Keratinocyte (primary cell): ENCODE results near the gene USP28. TPM values are rescaled to one million over a fixed set of nuclear protein-coding genes. Genes with fewer than 3 reads are reported as not detected.
A peak's percentile ranks its signal among the peaks of the same experiment; 100 is the strongest.

Experiments
- DNase-seq: peaks from one replicate; pipeline ENCODE4 v3.0.0-alpha.2; 2011; ENCODE audit warnings: low read depth, missing footprints, low spot score
- FAIRE-seq: peaks from 2 replicates; lab custom pipeline; 2011; peaks lifted over from hg19 to GRCh38; lab: Jason Lieb, UNC
- H2AFZ ChIP-seq: 2 replicates; pipeline ENCODE4 v1.6.0; 2012; ENCODE audit warnings: low read length, control low read depth, inconsistent platforms; ENCODE audit not compliant: control insufficient read depth
- H3K27ac ChIP-seq: 2 replicates; pipeline ENCODE4 v1.5.1; 2011; ENCODE audit warnings: low read length; ENCODE audit not compliant: control insufficient read depth, insufficient read depth
- H3K27me3 ChIP-seq: 3 replicates; pipeline ENCODE4 v1.6.0; 2011; ENCODE audit warnings: low read length; ENCODE audit not compliant: control insufficient read depth, insufficient read depth; ENCODE audit errors: extremely low read depth
- H3K36me3 ChIP-seq, 2 experiments: 2 replicates in 1 of 2; 3 replicates in 1 of 2; pipeline ENCODE4 v1.5.1; 2011; ENCODE audit warnings: low read length in 2 of 2, mild to moderate bottlenecking in 1 of 2; ENCODE audit not compliant: control insufficient read depth in 2 of 2, insufficient read depth in 2 of 2; ENCODE audit errors: extremely low read depth in 1 of 2
- H3K4me1 ChIP-seq: 3 replicates; pipeline ENCODE4 v1.5.1; 2011; ENCODE audit warnings: low read length; ENCODE audit not compliant: control insufficient read depth, insufficient read depth; ENCODE audit errors: extremely low read depth
- H3K4me2 ChIP-seq: 3 replicates; pipeline ENCODE4 v1.6.0; 2011; ENCODE audit warnings: low read depth, low read length; ENCODE audit not compliant: control insufficient read depth, insufficient read depth; ENCODE audit errors: extremely low read depth
- H3K4me3 ChIP-seq, 3 experiments: fragments of 200-600 bp in 1 of 3; sonication (generic) in 1 of 3; 2 replicates in 2 of 3; 3 replicates in 1 of 3; pipeline ENCODE4 v1.5.1; 2011 to 2016; ENCODE audit warnings: low read length in 3 of 3, mild to moderate bottlenecking in 3 of 3, control low read depth in 2 of 3, inconsistent platforms in 1 of 3, low read depth in 1 of 3, mixed read lengths in 1 of 3, mixed run types in 1 of 3, moderate library complexity in 1 of 3; ENCODE audit not compliant: control insufficient read depth in 2 of 3, insufficient read depth in 2 of 3; ENCODE audit errors: extremely low read depth in 1 of 3
- H3K79me2 ChIP-seq: 2 replicates; pipeline ENCODE4 v1.6.0; 2012; ENCODE audit warnings: low read length; ENCODE audit not compliant: control insufficient read depth, insufficient read depth
- H3K9ac ChIP-seq: 3 replicates; pipeline ENCODE4 v1.6.0; 2011; ENCODE audit warnings: low read length; ENCODE audit not compliant: control insufficient read depth, insufficient read depth; ENCODE audit errors: extremely low read depth
- H3K9me1 ChIP-seq: 3 replicates; pipeline ENCODE4 v1.6.0; 2011; ENCODE audit warnings: low read length; ENCODE audit not compliant: control insufficient read depth, insufficient read depth; ENCODE audit errors: extremely low read depth
- H3K9me3 ChIP-seq: 2 replicates; pipeline ENCODE4 v1.5.1; 2012; ENCODE audit warnings: low read depth, low read length; ENCODE audit not compliant: control insufficient read depth
- H4K20me1 ChIP-seq: 3 replicates; pipeline ENCODE4 v1.6.0; 2011; ENCODE audit warnings: low read length; ENCODE audit not compliant: control insufficient read depth, insufficient read depth; ENCODE audit errors: extremely low read depth
- CTCF ChIP-seq, 3 experiments: IDR thresholded peaks in 1 of 3; conservative IDR thresholded peaks in 1 of 3; optimal IDR thresholded peaks in 1 of 3; 2 replicates in 2 of 3; 3 replicates in 1 of 3; pipeline versions ENCODE3 to v1.5.1; 2011; ENCODE audit warnings: low read length in 3 of 3, mild to moderate bottlenecking in 3 of 3, moderate library complexity in 2 of 3, control low read depth in 1 of 3, inconsistent platforms in 1 of 3; ENCODE audit not compliant: insufficient read depth in 2 of 3; ENCODE audit errors: extremely low read depth in 1 of 3
- EZH2 ChIP-seq: IDR thresholded peaks from one replicate; pipeline ENCODE4 v1.6.1; 2012; ENCODE audit warnings: inconsistent platforms, mild to moderate bottlenecking, low read length, moderate library complexity
- dilution Hi-C: fragments of 300-500 bp; cut with MboI; formaldehyde crosslinking; loops from one replicate; pipeline ENCODE4 v1.7.0; 2020; ENCODE audit warnings: low sequenced_read_pairs; ENCODE audit not compliant: extremely low pct_ligation_motif_present
- polyA plus RNA-seq, 5 experiments: library from polyadenylated mRNA; depleted of rRNA in 3 of 5; stranded (reverse) in 3 of 5; stranded (forward) in 1 of 5; unstranded in 1 of 5; fragments of >200 nt; gene quantifications; 1 replicate in 1 of 5; 2 replicates in 3 of 5; 3 replicates in 1 of 5; pipeline versions ENCODE4 v1.2.1 to v1.2.3, GENCODE V29; 2011 to 2012; ENCODE audit warnings: missing spikeins in 2 of 5, low read depth in 1 of 5, low replicate concordance in 1 of 5

USP28 gene
- polyA plus RNA-seq, 1 donor (not counting 4 experiments of a cell fraction or from before 2014, with no cell fraction given), result 37.4 TPM

GRCh38 chr11:113901141-113901540 is 25.8 kb upstream of the USP28 start:
- H2AFZ ChIP-seq, result no peak overlapping the region
- no peak overlapping the region for H3K9ac ChIP-seq
- no peaks in the 10 kb centered on the region for H3K9me3 ChIP-seq
- TF ChIP-seq EZH2 (no peak), CTCF (optimal IDR thresholded peaks at IDR 0.05 in 1 of 3, IDR thresholded peaks at IDR 0.05 in 1 of 3, conservative IDR thresholded peaks at IDR 0.05 in 1 of 3; ENCODE audit: extremely low read depth in 1 of 3, insufficient read depth in 2 of 3, low read length in 3 of 3) (no peak)
- no peaks in the 10 kb centered on the region for H3K79me2 ChIP-seq
- H3K27me3 ChIP-seq, result peaks cover 3% of the 10 kb centered on the region
- no peak overlapping the region for H3K4me3 ChIP-seq
- H3K9me1 ChIP-seq, result no peaks in the 10 kb centered on the region
- no peak for FAIRE-seq
- DNase-seq, result no peak
- no peaks in the 10 kb centered on the region for H3K36me3 ChIP-seq
- dilution Hi-C loops, result no loop called here
- no peak overlapping the region for H3K4me2 ChIP-seq
- no peaks in the 10 kb centered on the region for H4K20me1 ChIP-seq
- H3K4me1 ChIP-seq, result no peaks in the 10 kb centered on the region
- H3K27ac ChIP-seq, result no peak overlapping the region

GRCh38 chr11:113896156-113896879 is 20.9 kb upstream of the USP28 start:
- Histone ChIP-seq H3K27me3 (peaks cover 3% of the 10 kb centered on the region), H2AFZ (no peak overlapping the region), H3K9ac (no peak overlapping the region), H3K4me2 (no peak overlapping the region), H4K20me1 (no peaks in the 10 kb centered on the region), H3K4me3 (no peak overlapping the region), H3K9me1 (no peaks in the 10 kb centered on the region), H3K36me3 (no peaks in the 10 kb centered on the region), H3K4me1 (no peaks in the 10 kb centered on the region), H3K9me3 (no peaks in the 10 kb centered on the region), H3K79me2 (no peaks in the 10 kb centered on the region), H3K27ac (no peak overlapping the region)
- dilution Hi-C loops, result no loop called here
- FAIRE-seq (peak; percentile 84), DNase-seq (no peak)
- TF ChIP-seq EZH2 (no peak), CTCF (optimal IDR thresholded peaks at IDR 0.05 in 1 of 3, IDR thresholded peaks at IDR 0.05 in 1 of 3, conservative IDR thresholded peaks at IDR 0.05 in 1 of 3; ENCODE audit: extremely low read depth in 1 of 3, insufficient read depth in 2 of 3, low read length in 3 of 3) (peak; percentile 67 to 78 (median 74))
